Fibroblast of villous mesenchyme (primary cell): Measurements from ENCODE around the gene LIPG. TPM values are rescaled to one million over a fixed set of nuclear protein-coding genes. Genes with fewer than 3 reads are reported as not detected.
"Not testable (repeated sequence)": the region's sequence is repeated elsewhere in the genome, so short reads cannot be mapped to it uniquely, and the experiment has no call there.

Experiments used
- DNase-seq: peaks from one replicate; pipeline ENCODE4 v3.0.0-alpha.2; 2010; ENCODE audit warnings: low read depth
- H3K4me3 ChIP-seq: 2 replicates; pipeline ENCODE4 v1.5.1; 2011; ENCODE audit warnings: low read depth, mild to moderate bottlenecking, low read length
- CTCF ChIP-seq: IDR thresholded peaks from 2 replicates; pipeline ENCODE4 v1.5.1; 2012; ENCODE audit warnings: low read depth, mild to moderate bottlenecking, low read length; ENCODE audit not compliant: insufficient read depth
- total RNA-seq: library from RNA; depleted of rRNA; stranded (reverse); fragments of >200 nt; gene quantifications from 2 replicates; pipeline ENCODE4 v1.2.3, GENCODE V29; 2012

Gene LIPG
- total RNA-seq, 1 donor: 0.86 TPM

DNA sequence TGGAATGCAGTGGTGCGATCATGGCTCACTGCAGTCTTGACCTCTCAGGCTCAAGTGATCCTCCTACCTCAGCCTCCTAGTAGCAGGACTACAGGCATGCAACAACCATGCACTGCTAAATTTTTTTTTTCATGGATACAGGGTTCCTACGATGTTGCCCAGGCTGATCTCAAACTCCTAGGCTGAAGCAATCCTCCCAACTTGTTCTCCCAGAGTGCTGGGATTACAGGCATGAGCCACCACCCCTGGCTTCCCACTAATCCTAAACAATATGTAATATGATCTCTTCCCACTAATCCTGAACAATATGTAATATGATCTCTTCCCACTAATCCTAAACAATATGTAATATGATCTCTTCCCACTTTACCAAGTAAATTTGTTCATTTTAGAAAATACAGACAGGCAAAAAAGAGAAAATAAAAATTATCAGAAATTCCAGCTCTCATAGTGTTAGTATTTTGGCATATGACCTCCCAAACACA, 41.2 kb upstream of the LIPG start:
- no peak for TF ChIP-seq CTCF

DNA sequence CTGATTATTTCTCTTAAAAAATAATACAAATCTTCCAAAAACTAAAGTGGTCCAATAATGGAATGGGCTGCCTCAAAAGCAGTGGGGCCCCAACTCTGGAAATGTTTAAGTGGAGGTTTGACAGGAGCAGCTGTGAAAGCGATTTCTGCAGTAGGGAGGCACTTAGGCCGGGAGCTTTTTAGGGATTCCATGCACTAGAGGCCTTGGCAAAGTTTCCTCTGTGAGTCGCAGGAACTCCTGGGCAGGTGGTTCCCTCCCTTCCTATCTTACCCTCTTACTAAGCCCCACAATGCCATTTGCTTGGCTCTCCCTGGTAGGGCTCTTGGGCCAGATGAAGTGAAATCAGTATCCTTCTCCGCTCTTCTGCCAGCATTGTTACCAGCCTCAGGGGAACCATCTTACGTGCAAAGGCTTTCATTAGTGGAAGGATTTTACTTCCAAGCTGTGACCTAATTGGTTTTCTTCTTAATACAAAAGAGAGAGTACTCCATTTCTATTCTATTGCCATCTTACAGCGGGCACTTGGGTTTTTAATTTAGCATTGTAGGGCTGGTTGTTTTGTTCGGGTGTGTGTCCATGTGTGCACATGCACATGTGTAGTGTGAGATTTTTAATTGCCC, 40.5 kb upstream of the LIPG start:
- no peak for DNase-seq
- TF ChIP-seq CTCF: no peak
- H3K4me3 ChIP-seq: no peak overlapping the region

More for the DNA sequence above, 41.2 kb upstream of the LIPG start:
- H3K4me3 ChIP-seq: no peak overlapping the region
- DNase-seq: peak; percentile 70

- H3K4me3 ChIP-seq, DNase-seq: not testable (repeated sequence)
These were observed 38.2 kb upstream of the LIPG start for GRCh38 chr18:49523580-49524093.

DNA sequence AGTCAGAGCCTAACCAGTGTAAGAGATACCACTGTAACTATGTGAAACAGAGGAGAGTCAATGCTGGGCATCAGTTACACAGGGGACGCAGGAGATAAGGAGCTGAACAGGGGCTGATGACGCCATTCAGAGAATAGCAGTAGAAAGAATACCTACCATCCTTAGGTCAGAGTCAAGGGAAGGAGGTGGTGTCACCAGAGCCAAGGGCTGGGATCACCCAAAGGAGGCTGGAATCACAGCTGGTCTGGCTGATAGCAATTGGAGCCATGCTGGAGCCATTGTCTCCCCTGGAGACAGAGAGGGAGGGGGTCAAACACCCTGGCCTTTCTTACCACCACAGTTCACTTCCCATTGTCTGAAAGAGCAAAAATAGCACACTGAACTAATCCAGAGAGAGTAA, 37.5 kb upstream of the LIPG start:
- no peak for DNase-seq
- TF ChIP-seq CTCF: no peak
- no peak overlapping the region for H3K4me3 ChIP-seq

- no peak for DNase-seq
- no peak for TF ChIP-seq CTCF
- H3K4me3 ChIP-seq: no peak overlapping the region
These were observed 36.9 kb upstream of the LIPG start for GRCh38 chr18:49524951-49525350.

DNA sequence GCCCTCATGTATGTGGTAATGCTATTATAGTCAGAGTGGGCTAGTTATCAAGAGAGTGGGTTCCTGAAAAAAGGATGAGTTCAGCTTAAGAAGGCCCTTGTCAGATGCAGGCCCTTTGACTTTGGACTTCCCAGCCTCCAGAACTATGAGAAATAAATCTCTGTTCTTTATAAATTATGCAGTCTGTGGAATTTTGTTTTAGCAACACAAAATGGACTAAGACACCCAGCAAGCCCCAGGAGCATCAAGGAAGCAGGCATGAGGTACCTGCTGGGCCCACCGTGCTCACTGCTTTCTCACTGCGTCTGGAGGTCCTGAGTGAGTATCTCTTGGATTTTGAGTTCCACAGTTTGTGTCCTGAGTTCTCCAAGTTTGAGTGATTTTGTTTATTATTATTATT, 35.9 kb upstream of the LIPG start:
- no peak for DNase-seq
- no peak for TF ChIP-seq CTCF
- H3K4me3 ChIP-seq: no peak overlapping the region

- no peak overlapping the region for H3K4me3 ChIP-seq
- DNase-seq: no peak
- no peak for TF ChIP-seq CTCF
These were observed 34.1 kb upstream of the LIPG start for GRCh38 chr18:49527631-49528327.
